Activated gamma-delta T cell treated with Interleukin-2 at 50 U/mL for 16 hours (primary cell): ENCODE results near the gene INSRR.

Source experiments
- DNase-seq: peaks from one replicate; pipeline ENCODE4 v3.0.0-alpha.2; 2020

INSRR gene

DNA sequence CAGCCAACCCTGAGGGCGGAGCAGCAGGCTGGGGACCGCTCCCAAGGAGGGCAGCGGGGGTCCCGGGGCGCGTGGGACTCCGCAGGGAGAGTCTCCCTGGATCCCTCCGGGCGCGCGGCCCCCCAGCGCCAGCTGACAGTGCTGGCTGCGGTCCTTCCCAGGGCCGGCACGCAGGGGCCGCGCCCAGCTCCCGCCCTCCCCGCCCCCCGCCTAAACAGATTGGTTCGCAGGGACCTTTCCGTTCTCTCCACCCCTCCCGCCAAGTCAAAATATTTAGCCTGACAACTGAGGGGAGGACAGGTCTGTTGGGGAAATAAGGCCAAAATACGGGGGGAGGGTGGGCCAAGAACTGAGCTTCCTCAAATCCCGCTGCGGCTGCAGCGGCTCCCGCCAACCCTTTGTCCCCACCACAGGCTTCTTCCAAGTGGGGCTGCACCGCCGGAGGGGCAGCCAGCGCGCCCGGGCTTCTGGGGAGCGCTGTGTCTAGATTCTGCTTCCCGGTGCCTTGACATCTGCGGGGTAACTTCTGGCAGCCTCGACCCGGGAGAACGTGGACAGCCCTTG, at the start of gene INSRR:
Gene INSRR (minus strand): TSS at position 159 of the 564 bp plus-strand sequence. CDS start 496 bp downstream, outside the sequence.
- DNase-seq = no peak

DNA sequence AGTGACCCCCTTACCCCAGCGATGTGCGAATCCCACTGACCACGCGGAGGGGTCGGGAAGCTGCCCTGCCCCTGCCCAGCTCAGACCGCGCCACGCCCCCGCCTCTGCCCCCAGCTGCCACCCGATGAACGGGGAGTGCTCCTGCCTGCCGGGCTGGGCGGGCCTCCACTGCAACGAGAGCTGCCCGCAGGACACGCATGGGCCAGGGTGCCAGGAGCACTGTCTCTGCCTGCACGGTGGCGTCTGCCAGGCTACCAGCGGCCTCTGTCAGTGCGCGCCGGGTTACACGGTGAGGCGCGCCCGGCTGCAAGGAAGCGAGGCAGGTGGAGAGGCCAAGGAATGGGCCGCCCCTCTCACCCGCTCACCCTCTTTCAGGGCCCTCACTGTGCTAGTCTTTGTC, 49.6 kb upstream of the INSRR start:
- no peak for DNase-seq

DNA sequence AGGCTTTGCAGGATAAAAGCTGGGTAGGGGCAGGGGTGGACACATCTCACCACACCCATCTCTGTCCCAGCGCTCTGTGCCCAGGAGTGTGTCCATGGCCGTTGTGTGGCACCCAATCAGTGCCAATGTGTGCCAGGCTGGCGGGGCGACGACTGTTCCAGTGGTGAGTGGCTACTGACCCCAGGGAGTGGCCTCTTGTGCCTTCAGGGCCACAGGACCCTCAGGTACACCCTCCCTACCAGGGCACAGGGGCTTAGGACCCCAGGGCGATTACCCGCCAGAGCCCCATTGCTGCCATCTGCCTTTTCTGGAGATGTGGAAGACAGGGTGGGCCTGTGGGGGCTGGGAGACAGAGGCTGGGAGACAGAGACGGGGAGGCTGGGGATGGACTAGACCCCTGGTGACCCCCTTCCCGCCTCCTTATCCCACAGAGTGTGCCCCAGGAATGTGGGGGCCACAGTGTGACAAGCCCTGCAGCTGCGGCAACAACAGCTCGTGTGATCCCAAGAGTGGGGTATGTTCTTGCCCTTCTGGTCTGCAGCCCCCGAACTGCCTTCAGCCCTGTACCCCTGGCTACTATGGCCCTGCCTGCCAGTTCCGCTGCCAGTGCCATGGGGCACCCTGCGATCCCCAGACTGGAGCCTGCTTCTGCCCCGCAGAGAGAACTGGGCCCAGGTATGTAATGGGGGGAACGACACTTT, 47.4 kb upstream of the INSRR start:
- DNase-seq = no peak

DNA sequence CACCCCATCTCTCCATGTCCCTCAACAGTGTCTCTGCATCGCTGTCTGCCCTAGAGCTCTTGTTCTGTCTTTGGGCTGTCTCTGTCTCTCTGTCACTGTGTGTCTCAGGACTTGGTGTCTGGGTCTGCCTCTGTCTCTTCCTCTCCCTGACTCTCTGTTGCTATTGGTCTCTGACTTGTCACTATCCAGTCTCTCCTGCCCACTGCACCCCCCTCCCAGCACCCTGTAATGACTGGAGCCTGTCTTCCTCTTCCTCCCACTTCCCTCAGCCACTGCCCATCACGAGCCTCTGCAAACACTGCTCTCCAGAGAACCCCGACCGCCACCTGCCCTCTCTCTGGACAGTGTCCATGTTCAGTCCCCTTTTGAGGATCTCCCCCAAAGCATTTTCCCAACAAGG, 46.7 kb upstream of the INSRR start:
- no peak for DNase-seq

DNA sequence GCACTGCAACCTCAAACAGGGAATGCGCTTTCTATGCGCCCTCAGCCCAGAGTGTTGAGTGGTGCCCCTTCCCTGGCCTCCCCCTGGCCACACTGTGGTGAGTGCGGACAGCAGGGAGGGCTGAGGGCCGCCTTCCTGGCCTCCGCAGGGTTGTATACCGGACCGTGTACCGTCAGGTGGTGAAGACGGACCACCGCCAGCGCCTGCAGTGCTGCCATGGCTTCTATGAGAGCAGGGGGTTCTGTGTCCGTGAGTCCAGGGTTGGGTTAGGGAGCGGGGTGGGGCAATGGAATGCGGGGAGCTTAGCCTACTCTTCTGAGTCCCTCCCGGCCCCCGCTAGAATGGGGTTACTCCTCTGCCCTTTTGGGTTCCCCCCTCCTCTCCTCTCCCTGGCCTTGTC, 46.3 kb upstream of the INSRR start:
- DNase-seq = no peak

DNA sequence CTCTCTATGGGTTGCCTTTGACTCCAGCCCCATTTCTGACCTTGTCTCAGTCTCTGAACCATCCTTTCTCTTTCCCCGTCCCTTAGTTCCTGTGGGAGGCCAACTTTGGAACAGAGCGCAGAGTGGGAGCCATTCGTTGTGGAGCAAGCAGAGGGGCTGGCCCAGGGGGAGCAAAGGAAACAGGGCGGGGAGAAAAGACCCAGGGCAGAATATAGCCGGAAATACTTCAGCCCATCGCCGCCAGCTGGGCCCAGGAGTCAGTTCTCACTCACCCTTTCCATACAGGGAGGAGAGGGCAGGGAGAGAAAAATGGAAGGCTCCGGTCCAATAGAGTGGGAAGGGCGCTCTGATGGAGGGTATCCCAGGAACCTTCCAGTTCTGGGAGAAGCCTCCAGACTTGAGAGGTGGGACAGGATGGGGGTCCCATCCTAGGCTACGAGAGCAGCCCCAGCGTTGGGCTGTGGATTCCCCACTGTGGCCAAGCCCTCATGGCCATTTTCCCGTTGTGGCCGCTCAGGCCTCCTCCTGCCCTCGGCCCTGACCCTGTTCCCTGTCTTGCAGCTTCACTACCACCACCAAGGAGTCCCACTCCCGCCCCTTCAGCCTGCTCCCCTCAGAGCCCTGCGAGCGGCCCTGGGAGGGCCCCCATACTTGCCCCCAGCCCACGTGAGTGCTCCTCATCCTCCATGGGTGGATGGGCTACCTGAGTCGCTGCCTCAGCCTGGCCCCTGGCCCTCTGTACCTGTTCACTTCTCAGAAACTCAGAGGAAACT, 45.5 kb upstream of the INSRR start:
- DNase-seq = no peak

DNA sequence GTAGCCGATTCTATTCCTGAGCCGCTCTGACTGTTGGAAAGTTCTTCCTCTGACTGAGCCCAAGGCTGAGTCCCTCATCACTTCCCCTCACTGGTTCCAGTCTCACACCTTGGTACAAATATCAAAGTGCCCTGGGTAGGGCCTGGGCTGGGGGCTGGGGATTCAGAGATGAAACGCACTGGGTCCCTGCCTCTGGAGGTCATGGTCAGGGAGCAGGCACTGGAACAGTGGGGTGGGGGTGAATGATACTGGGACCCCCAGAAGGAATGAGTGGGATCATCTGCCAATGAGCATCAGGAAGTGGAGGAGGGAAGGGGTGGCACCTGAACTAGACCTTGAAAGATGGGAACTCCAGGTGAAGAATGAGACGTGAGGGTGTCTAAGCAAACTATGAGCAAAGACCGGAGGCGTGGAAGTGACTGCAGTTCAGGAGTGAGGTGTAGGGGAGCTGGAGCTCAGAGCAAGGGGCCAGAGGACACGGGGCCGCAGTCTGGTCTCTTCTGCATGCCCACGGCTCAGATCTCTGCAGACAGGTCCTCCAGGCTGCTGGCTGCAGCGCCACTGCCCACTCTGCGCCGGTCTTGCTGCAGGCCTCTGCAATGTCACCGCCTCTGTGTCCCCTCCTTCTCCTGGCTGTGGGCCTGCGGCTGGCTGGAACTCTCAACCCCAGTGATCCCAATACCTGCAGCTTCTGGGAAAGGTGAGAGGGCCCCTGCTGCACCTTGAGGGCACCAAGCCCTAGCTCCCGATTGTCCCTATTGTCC, 44.6 kb upstream of the INSRR start:
- no peak for DNase-seq

DNA sequence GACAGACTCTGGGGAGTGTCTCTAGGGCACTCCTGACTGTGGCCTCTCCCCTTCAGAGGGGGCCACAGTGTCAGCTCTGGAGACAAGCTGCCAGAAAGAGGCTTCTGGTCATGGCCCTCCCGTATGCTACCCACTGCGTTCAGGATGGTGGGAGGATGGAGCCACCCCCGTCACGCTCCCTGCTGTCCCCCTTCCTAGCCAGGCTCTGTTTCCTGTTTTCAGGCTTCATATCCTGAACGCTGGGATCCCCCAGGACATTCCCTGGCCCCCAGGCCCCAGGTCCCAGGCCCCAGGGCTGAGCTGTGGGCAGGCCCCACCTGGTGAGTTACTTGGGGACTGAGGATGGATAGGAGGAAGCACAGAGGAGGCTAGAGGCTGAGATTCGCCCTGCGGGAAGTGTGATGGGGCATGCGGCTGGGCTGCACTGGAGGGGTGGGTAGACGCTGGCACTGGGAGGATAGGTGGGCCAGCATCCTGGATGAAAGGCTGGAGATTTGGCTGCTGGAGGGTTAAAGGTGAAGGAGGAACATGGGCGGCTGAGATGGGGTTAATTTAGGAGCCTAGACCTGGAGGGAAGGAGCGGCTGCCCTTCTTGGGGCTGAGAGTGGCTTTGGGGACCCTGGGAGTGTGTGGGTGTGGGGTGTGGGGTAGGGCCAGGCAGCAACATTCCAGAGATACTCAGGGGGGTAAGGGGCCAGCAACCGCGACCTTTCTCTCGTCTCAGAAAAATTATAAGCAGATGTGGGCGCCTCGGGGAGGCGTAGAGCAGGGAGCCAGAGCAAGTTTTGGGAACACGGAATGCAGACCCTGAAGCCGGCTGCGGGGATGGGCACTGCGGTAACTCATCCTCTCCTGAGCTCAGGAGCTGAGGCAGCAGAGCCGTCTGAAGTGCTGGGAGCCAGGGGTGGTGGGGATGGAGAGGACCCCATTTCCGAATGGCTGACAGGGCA, 43.3 kb upstream of the INSRR start:
- no peak for DNase-seq

DNA sequence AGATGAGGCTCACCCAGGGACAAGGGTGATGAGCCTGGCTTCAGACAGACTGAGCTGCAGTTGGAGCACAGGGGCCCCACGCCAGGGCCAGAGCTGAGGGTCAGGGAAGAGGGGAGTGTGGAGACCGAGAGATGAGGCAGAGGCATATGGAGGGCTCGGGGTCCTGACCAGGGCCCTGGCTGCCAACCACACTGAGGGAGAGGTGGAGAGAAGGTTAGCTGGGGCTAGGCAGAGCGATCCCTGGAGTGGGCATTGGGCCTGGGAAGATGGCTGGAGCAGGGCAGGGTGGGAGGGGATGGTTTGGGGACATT, 42.6 kb upstream of the INSRR start:
- DNase-seq = no peak

DNA sequence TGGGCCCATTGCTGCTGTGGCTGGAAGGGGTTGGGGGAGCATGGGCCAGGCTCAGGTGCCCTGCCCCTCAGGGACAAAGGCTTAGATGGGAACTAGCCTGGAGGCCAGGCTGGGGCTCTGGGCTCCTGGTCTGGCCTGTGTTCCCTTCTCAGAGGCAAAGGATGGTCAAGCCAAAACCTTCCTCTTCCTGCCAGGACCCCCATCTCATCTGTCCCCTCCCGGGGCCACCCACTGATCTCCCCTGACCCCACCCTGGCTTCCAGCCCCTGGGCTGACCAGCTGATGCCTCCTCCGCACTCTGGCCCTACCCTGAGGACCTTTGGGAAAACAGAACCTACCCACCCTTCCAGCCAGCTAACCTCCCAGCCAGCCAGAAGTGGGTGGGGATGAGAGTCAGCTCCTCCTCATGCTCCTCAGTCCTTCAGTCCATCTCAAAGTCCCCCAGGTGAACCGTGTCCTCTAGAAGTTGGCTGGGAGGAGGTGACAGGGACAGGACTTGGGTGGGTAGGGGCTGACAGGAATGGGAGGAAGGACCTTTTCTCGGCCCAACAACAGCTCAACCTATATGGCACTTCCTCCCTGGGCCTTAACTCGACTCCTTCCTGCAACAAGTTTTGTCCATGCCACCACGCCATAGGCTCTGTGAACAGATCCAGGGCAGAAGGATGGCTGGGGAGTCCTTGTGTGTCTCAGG, 42.1 kb upstream of the INSRR start:
- no peak for DNase-seq

DNA sequence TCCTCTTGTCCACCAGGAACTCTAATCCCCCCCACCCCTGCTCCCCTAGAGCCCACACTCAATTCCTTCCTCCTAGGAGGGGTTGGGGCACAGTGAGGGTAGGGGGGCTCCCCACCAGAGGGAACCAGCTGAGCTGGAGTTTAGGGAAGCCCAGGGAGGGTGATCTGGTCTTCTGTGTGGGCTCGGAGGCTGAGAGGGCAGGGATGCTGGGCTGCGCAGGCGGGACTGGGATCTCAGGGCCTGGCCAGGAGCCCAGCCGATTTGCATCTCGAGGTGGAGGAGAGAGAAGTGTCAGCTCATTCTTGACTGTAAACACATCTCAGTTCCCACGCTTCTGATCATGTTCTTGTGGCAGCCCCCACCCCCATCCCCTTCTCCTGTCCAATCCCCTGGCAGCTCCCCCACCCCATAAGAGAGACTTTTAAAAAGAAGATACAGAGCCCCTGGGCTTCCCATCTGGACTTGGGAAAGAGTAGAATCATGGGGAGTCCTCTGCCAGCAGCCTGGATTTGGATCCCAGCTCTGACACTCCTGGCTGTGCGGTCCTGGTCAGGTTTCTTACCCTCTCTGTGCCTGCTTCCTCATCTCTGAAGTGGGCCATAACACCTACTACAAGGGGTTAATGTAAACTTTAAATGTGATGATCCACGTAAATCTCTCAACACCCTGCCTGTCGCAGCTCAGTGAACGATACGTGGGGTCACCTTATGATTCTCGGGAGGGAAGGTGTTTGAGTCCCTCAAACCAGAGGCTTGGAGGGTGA, 41.2 kb upstream of the INSRR start:
- no peak for DNase-seq

DNA sequence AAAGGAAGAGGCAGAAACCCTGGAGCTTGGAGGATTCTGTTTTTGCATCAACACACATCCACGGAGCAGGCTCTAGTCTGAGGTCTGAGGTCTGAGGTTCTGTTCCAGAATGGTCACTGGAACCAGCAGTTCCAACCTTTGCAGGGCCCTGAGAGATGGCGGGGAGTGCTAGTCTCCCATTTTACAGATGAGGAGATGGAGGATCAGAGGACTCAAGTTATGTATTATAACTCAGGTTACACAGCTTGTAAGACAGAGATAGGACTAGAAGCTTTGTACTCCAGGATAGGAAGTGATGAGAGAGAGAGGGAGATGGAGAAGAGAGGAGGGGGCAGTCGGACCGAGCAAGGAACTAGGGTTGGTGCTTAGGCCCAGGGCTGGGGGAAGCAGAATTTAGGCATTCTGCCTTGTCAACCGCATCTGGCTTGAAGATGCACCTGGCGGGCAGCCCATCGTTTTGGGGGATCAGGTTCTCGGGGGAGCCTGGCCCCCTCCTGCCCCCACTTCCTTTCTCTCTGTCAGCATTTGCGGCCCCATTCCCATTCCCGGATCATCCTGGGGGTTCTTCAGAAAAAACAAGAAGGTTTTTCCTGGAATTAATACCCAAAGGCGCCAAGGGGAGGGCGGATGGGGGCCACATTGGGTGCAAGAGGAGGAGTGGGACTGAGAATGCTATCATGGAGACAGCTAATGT, 40.2 kb upstream of the INSRR start:
- DNase-seq = no peak

DNA sequence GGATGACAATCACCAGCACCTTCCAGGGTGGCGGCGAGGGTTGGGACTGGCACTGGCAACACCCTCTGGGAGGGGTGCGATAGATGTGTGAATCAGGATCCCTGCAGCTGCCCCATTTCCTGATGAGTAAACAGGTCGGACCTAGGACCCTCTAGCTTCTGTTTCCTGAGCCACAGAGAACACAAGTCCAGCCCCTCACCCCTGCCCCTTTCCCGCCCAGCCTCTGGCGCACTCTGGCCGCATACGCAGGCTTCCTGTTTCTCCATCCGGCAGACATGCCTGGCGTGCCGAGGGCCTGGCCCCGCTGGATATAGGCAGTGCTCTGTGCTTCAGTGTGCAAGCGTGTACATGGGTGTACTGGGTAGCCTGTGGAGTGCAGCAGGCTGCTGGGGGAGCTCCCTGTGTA, 39.2 kb upstream of the INSRR start:
- DNase-seq = no peak

DNA sequence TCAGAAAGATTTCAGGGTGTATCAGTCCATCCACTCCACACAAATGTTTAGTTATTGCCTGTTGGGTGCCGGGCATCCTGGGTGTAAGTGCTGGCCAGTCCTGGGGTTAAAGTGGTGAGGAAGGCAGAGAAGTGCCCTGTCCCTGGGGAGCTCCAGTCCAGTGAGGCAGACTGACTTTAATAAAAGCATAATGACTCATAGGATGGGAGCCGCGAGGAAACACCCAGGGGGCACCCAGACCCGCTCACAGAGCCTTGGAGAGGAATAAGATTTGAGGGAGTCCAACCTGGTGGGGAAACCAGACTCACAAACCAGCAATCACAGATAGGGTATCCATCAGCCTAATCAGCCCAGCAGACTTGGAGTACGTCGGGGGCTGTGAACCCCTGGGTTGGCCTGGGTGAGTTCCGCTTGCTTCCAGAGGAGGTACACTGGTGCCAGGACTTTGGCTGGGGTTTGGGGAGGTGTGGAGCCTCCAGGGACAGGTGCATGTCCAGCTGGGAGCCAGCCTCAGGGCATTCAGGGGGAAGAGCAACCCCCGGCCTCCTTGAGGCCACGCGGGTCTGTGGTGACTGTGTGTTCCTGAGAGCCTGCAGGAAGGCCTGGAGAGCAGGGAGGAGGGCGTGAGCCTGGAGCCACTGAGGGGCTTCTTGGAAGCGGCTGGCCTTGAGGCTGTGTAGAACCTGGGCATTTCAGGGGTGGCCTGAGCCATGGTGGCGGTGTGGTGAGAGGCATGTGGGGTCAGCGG, 38.3 kb upstream of the INSRR start:
- DNase-seq = no peak

DNA sequence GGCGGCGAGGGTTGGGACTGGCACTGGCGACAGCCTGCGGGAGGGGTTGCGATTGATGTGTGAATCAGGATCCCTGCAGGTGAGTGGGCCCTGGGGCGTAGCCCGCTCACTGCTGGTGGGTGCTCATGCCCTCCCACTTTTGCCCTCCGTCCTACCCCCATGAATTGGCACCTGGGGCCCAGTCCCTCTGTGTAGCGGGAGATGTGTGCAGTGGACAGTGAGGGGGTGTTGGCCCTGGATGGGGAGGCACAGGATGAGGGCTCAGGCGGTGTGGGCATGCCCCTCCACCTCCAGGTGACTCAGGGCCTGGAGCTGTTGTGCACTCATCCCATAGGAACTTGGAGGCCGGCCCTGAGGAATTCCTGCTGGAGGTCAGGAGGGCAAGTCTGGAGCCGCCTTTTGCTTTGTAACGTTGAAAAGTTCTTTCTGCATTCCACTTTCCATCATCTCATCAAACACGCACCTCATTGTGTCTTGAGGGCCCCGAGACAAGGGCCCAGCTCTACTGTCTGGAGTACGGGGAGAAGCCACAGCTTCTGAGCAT, 37.6 kb upstream of the INSRR start:
- no peak for DNase-seq

DNA sequence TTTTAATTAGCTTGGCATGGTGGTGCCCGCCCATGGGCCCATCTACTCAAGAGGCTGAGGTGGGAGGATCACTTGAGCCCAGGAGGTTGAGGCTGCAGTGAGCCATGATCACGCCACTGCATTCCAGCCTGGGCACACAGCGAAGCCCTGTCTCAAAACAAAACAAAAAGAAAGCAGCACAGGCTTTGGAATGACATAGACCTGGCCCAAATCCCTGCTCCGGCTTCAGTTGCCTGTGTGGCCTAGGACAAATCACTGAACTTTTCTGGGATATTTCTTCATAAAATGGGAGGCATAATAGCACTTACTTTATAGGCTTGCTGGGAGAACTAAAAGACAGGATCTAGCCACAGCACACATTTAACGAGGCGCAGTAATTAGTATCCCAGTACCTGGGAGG, 37.0 kb upstream of the INSRR start:
- DNase-seq = no peak

DNA sequence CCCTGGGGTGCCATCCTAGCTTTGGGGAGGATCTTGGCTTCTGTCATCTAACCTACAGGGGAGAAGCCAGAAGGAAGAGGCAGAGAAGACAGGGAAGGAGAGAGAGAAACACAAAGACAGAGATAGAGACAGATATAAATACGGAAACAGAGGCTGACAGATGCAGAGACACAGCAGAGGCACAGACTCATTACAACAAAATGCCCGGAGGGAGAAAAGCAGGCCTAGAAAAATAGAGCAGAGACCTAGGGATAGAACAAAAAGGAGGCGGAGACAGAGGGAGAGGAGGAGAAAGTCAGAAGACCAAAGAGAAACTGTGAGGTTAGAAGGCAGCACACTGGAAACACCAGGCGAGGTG, 36.5 kb upstream of the INSRR start:
- DNase-seq = no peak

DNA sequence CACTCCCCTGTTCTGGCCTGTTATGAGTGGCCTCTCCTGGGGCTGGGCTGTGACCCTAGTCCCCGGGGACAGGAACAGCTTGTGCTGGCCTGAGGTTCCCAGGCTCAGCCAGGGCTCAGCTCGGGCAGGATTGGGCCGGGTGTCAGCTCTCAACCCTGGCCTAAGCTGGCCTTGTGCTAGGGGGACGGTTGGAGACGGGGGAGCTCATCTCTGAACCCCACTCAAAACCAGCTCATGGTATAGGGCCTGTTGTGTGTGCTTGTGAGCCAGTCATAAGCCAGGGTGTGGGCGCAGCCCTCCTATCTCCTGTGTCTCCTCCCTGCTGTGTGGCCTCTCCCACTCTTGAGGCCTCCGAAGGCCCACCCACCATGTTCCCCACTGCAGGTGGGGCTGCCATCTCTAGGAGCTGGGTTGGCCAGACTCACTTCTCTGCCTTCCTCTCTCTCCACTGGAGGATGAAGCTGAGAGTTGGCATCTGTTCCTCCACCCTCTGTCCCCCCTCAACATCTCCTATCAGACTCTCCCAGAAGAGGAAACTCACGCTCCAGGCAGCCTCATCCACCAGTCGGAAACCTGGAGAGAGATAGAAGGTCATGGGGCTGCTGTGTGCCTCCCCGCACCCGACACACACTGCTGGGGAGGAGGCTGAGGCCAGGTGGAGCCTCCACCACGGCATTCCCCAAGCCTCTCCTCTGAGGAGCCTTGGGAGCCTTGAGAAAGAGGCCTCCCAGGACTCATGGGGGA, 36.0 kb upstream of the INSRR start:
- DNase-seq = no peak

DNA sequence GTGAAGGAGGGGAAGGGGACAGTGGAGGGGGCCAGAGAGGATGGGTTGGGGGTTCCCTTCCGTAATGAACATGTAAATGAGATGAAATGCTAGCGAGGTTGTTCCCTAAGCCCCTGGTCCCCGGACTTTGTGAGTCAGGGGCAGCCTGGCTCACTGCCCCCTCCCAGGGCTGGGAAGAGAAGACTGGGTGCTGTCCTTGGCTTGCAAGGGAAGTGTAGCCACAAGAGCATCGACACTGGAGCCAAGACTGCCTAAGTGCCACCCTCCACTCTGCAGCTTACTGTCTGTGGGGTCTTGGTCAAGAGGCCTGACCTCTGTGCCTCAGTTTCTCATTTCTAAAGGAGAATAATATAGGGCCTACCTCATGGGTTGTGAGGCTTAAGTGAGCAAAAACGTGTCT, 35.1 kb upstream of the INSRR start:
- DNase-seq = no peak
